NK-92 (cell line): ENCODE measurements around the gene MGLL.

Experiments
- DNase-seq: peaks from one replicate; lab custom pipeline; 2025; ENCODE audit not compliant: unreplicated experiment; lab: John Stamatoyannopoulos, UW

Gene MGLL

DNA sequence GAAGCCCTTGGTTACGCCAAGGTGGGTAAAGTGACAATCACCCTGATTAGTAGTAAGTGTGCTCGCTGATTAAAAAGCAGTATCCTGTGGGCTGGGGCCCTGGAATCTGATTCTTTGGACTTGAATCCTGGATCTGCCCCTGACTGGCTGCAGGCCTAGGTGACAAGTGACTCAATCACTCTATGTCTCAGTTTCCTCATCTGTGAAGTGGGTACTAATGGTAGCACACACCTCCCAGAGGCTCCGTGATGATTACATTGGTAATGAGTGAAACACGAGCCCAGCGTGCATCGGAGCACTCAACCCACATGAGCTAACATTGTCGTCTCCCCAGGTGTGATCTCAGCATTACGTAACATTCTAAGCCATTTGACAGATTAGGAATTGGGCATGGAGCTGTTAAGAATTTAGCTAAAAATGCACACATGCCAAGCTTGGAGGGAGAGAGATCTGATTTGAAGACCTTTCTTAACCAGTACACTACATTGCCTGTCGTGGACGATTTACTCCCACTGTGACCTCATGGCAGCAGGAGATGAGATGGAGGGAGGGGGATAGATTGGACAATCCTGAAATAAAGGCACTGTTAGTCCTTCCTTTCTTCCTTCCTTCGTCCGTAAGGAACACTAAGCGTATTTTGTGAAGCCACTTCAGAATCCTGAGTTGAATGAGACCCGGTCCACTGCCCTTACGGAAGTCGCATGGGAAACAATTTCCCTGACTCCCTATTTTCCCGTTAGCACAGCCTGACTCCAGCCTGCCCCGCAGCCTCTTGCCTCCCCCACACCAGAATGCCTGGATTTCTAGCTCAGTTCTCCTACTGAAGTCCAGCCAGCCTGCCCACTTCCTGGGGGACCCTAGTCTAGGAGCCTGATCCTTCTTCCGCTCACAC lies 32.1 kb downstream of the MGLL start:
- DNase-seq, result no peak

DNA sequence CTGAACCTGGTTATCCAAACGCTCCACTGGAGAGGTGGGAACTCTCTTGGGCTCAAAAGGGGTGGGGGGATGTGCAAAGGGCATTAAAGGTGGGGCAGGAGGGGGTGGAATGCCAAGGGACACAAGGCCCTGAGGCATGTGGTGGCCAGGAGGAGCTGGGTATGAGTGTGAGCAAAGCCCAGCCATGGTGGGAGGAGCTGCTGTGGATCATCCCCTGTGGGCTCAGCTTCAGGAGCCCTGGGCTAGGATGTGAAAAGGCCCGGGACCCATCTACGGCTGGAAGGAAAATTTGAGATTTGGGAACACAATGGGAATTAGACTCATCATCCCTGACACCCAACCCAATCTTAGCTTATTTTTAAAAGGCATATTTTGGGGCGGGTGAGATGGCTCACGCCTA lies 33.3 kb downstream of the MGLL start:
- DNase-seq, result no peak

DNA sequence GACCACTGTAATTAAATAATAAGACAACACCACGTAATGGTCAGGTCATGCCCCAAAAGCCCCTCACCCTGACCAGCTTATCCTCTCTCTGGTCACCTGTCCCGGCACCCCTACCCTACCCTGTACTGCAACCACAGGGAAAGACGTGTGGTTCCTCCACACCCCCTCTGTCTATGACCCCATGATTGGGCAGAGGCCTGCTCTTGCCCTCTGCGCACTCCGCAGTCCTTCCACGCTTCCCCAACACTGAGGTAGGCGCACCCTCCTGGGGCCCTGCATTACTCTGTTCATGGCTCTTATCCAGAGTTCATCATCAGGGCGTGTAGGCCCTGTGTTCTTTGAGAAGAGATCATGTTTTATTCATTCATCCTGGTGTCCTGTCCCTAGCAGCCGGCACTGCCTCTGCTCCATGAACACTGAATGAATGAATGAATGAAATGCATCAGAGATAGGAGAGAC lies 33.8 kb downstream of the MGLL start:
- no peak for DNase-seq

DNA sequence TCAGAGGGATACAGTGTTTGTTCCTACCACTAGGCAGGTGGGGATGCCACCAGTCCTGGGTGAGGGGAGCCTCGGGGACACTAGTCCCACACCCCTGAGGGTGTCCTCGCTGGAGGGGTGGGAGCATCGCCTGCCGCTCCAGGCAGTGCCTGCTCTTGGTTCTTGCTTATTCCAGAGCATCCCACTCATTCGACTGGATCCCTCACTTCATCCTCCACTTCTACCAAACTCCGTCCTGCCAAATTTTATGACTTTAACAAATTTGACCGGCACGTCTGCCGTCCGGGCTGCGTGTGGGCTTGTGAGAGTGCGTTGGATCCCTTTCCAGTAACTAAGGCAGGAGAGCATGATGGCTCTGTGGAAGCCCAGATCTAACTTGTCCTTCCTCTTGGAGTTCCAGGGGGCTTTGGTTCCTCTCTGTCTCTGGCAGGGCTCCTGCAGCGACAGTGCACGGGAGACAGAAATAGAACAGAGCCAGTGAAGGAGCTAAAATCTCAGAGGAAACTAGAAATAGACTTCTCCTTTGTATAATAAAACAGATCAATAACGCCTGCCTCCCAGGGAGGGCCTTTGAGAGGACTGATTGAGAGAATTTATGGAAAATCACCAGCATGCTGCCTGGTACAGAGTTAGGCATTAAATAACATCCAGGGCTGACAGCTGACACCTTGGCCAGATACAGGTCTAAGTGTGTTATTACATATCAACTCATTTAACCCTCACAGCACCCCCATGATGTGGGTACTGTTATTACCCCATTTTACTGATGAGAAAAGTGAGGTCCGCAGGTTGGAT lies 34.5 kb downstream of the MGLL start:
- DNase-seq, result no peak

DNA sequence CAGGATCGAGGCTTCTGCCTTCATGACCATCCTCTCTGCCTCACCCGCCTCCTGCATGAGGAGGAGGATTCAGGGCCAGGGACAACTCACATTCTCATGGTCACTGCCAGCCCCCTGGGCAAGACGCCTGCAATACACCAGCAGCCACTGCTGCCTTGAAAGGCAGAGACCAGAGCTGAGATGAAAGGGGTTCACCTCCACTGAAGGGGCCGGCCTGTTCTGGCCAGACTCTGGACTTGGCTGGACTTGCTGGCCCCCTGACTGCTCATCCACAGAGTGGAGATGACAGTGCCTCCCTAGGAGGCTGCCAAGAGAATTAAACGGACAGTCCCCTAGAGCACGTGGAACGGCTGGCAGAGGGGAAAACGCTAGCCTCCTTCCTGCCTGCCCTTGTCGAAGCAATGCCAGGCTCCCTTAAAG lies 35.2 kb downstream of the MGLL start:
- no peak for DNase-seq

DNA sequence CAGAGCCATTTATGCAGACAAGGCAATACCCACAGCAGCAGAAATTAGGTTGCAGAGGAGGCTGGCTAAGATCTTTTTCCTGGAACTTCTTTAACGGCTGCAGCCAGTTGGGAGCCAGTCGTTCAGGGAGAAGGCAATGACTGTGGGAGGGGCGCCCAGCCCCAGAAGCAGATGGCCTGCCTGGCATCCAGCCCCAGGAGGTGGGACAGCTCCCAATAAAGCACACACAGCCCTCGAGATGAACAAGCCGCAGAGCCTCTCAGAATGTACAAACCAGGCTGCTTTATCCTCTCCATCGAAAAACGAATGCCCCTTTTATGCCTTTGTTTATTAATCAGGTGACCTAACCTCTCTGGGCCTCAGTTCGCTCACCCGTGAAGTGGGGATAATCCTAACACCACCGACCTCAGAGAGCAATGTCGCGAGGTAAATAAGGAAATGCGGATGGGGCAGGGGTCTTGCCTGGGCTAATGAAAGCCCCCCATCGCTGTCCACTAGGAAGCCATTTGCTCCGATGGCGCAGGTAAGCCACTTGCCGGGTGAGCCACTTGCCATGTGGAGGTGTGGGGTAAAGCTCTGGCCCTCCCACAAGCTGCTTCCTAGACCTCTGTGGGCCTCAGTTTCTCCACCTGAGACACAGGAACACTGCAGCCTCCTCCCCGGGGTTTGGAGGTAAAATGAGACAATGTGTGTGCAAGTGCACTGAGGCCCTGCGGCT lies 35.8 kb downstream of the MGLL start:
- no peak for DNase-seq

DNA sequence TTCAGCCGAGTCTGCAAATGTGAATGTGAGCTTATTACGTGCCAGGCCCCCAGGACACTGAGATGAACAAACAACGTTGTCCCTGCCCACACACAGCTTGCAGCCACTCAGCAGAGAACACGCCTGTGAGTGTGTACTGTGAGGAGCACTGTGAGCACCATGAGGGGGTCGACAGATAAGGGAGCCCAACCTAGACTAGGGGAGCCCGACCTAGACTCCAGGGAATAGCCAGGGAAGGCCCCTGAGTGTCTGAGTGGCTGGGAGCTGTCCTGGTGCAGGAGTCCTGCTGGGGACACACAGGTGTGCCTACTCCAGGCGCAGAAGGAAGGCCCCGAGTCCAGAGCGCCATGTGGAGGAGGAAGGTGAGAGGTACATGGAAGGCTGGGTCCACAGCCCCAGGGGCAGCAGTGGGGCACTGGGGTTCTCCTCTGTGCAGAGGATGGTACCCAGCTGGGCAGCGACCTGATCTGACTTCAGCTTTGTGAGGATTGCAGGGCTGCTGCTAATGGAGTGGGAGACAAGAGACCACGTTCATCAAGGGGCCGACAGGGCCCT lies 36.5 kb downstream of the MGLL start:
- DNase-seq, result no peak

DNA sequence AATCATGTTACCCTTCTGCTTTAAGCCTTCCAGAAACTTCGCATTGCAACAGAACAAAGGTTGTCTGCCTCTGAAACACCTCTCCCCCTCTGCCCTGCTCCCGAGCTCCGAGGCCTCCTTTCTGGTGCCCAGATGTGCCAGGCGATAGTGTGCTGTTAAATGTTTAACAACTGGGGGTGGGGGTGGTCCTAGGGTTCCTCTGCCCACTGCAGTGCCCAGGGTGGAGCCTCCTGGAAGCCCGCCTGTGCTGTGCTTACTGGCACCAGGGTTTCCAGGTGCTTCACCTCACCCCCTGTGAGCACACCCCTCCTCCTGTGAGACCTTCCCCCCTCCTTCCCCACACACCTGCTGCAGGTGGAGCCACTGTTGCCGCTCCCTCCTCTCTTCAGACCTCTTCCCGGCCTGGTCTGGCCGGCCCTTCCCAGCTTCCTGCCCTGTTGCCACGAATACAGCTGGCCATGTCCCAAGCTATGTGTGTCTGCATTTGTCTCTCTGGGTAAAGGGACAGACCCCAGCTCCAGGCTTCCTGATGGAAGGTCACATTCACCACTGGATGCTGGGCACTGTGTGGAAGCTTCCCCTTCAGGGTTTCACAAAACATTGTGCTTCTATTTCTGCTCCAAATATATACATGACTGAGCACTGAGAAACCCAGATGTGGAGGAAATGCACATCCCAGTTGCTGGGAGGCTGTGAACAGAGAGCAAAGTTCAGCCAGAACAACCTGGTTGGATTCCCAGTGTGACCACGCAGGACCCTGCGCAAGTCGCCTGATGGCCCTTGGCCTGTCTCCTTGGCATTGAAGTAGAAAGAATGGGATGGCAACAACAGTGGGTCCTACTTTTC lies 37.2 kb downstream of the MGLL start:
- DNase-seq, result no peak

DNA sequence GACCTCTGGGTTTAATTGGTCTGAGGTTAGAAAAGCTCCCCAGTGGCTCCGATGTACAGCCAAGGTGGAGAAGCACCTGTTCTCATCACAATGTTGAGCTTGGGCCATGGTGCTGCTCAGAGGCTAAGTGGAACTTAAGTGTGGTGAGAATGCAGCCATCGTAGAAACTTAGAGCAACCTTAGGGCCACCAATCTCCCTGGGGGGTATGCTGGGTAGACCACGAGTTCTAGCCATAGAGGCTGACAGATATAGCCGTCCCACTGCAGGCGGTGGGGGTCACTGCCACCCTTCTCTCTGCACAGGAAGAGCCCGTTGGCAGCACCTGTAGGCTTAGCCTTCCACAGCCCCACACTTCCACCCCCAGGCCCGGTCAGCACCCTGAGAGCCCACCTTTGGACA lies 38.0 kb downstream of the MGLL start:
- no peak for DNase-seq

DNA sequence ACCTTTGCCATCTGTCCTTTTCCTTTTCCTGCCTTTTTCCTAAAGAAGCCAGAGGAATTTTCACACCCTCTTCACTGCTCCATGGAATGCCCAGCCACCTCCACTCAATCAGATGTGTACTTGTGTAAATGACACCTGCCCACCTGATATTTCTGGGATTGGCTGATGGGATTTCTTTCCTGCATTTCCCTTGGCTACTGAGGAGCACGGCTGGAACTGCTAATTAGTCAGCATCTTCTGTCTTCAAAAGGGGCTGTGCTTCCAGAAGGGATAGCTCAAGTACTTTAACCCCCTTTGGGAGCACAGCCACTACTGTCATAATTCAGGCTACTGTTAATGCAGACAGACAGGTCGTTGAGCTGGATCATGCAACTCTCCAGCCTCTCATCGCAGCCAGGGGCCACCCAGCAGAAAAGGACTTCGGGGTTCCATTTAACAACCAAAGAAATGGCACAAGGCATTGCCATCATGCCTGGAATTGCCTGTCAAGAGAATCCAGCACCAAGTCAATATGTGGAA lies 38.6 kb downstream of the MGLL start:
- no peak for DNase-seq

DNA sequence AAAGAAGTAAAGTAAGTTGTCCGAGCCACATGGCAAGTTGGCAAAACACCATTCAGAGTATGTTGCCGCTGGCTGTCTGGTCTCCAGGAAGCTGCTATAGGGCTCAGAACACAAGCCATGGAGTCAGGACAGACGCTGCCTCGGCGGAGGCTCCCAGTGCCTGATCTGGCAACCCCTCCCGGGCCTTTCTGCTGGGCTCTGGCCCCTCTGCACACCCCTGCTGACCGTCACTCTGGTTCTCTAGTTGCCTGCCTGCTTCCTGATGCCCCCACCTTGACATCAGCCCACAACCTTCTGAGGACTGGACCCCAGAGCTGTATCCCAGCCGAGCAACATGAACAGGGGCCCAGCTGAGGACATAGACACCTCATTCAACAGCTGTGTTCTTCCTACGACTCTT lies 39.1 kb downstream of the MGLL start:
- DNase-seq, result no peak

DNA sequence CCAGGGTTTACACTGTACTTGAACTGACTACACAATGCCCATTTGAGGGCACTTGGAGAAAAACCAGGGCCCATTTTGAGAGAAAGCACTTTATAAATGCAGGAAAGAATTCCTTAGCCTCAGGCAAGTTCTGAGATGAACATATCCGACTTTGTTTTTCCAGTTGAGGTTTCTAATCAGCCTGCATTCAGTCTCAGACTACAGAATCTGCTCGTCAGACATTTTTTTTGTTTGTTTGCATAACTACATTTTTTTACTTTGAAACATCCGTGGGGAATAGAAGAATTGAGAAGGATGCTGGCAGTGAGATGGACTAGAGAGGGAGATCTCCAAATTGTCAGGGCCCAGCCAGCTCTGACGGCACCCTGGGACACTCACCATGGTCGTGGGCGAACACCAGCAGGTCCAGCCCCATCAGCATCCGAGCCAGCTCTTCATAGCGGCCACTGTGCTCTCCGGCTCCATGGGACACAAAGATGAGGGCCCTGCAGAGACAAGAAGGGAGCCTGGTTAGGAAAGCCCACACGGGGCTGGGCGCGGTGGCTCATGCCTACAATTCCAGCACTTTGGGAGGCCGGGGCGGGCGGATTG lies 40.8 kb downstream of the MGLL start:
- DNase-seq, result no peak

DNA sequence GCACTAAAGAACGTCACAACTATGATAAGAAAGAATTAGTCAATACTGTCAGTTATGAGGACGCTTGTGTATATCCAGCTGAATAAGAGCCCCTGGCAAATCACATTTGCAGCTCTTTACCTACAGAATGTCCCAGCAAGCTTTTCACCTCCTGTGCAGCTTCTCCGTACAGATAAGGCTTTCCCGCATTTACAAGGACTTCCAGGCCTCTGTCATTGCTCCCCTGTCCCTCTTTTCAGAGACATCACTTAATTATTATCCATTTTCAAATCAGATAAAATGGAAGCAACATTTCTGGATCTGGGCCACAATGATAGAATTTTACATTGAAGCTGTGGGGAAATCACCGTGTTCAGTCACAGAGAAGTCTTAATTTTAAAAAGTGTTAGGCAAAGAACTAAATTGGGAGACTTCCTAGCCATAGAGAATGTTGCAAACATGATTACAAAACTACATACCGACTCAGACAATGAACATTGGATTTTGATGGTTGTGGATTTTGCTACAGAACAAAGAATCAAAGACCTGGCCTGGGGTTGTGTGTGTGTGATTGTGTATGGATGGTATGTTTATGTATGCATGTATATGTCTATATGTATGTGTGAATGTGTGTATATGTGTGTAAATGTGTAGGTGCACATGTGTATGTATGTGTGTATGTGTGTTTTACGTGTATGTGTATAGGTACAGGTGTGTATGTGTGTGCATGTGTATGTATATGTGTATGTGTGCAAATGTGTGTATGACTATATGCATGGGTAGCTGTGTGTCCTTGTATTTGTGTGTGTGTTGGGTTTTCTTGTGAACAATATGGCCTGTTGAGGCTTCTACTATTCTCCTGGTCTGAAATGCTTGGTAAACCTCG lies 41.5 kb downstream of the MGLL start:
- no peak for DNase-seq

DNA sequence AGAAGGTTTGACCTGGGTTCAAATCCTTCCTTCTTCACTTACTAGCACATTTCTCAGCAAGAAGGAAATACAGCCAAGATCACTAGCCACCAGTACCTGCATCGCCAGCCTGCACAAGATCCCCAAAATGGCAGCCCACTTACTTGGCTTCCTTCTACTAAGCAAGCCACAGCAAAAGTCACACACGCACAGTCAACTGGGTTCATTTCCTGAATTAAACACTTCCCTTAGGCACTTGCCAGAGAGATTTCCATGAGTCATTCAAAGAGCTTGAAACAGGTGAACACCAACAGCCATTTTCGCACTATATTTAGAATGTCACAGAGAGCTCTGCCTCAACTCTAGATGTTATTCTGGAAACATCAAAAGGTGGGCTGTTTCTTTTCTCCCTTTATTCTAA lies 42.6 kb downstream of the MGLL start:
- DNase-seq, result no peak

DNA sequence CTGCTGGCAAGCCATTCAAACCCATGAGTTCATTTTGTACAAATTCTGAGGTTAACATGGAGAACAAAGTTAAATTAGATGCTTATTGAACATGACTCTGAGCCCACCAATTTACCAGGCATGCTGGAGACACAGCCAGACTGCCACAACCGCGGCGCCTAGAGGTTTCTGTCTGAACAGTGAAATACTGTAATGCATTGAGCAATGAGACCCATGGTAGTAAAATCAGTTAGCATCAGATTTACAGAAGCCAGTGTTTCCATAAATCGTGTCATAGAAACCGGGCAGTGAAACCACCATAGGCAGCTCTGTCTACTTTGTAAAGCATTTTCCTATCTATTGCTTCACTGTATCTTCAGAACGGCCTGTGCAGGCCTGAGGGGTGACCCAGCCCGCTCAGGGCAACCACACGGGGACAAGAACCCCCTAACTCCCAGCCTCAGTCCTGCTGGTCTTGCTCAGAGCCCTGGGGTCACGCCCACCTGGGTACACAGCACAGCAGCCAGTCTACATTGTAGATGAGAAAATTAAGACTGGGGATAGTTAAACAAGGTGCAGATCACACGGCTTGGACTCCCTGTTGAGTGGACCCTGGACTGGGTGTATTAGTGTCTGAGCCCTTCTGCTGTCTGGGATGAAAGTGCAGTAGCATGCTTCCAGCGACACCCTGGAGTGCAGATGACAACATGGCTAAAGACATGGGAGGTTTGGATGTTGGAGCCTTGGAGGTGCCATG lies 44.2 kb downstream of the MGLL start:
- no peak for DNase-seq

DNA sequence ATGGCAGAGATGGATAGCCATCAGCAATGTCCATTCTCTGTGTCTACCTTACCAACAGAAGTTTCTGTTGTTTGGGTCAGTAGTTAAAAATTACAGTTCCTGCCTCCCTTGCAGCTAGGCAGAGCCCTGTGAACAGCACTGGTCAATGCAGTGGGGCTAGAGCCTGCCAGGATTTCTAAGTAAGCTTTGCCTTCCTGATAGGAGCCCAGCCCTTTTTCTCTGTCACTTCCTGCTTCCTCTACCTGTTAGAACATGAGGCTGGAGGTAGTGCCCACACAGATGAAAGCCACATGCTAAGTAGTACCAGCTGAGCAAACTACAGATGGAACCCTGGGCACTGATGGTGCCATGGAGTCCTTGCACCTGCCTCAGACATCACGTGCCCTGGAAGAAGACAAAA lies 45.0 kb downstream of the MGLL start:
- DNase-seq, result no peak

DNA sequence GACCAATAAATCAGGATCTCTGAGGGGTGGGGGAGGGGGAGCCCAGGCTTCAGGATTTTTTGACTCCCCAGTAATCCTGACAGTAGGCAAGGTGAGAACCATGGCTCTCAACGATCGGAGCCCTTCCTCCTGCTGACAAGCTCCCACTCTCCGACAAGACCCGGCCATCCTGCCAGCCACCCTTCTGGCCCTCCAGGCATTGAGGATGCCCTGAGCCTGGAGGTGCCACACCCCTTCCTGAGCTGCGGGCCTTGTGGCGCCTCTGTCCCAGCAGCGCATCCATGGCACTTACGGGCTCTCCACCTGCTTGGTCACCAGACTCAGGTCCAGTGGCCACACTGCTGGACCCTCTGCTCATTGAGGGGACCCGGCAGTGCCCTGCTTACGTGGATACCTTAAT lies 46.0 kb downstream of the MGLL start:
- DNase-seq, result no peak
